Liver (tissue), 9 donors: ENCODE data around the gene CDH20. TPM values are rescaled to one million over a fixed set of nuclear protein-coding genes. Genes with fewer than 3 reads are reported as not detected.

Source experiments
- DNase-seq: peaks from one replicate; pipeline ENCODE4 v3.0.0-alpha.2; 2017; ENCODE audit warnings: low spot score
- H3K27ac ChIP-seq, 2 donors: one replicate each; pipeline ENCODE4 v1.7.0; 2013; ENCODE audit warnings: inconsistent platforms in 2 of 2, low read length in 2 of 2, control low read depth in 1 of 2, low read depth in 1 of 2, mild to moderate bottlenecking in 1 of 2
- H3K27me3 ChIP-seq, 4 donors: one replicate each; pipeline versions ENCODE4 v1.6.1 to v1.7.0; 2013; ENCODE audit warnings: low read length in 3 of 4, inconsistent platforms in 1 of 4, mild to moderate bottlenecking in 1 of 4, moderate library complexity in 1 of 4; ENCODE audit not compliant: control insufficient read depth in 4 of 4, insufficient read depth in 4 of 4
- H3K36me3 ChIP-seq, 4 donors: one replicate each; pipeline versions ENCODE4 v1.6.1 to v1.7.0; 2013; ENCODE audit warnings: low read length in 3 of 4, mild to moderate bottlenecking in 3 of 4, low read depth in 1 of 4, moderate library complexity in 1 of 4; ENCODE audit not compliant: control insufficient read depth in 4 of 4, insufficient read depth in 3 of 4
- H3K4me1 ChIP-seq, 4 donors: one replicate each; pipeline versions ENCODE4 v1.6.1 to v1.7.0; 2013; ENCODE audit warnings: low read length in 3 of 4, mild to moderate bottlenecking in 3 of 4, moderate library complexity in 1 of 4; ENCODE audit not compliant: control insufficient read depth in 4 of 4, insufficient read depth in 4 of 4
- H3K4me3 ChIP-seq, 3 donors: one replicate each; pipeline versions ENCODE4 v1.6.1 to v1.7.0; 2013; ENCODE audit warnings: low read length in 3 of 3, control low read depth in 1 of 3, low read depth in 1 of 3, mild to moderate bottlenecking in 1 of 3
- H3K9ac ChIP-seq, 2 donors: one replicate each; pipeline ENCODE4 v1.7.0; 2013; ENCODE audit warnings: low read length in 2 of 2, mild to moderate bottlenecking in 2 of 2, moderate library complexity in 2 of 2, control low read depth in 1 of 2, low read depth in 1 of 2
- H3K9me3 ChIP-seq, 4 donors: one replicate each; pipeline versions ENCODE4 v1.6.1 to v1.7.0; 2013; ENCODE audit warnings: low read length in 3 of 4; ENCODE audit not compliant: control insufficient read depth in 4 of 4
- EGR1 ChIP-seq, 2 donors: IDR thresholded peaks; 2 replicates each; pipeline ENCODE4 v1.6.1; 2016 to 2018; ENCODE audit warnings: antibody characterized with exemption in 2 of 2, low read depth in 2 of 2
- FOXA1 ChIP-seq: IDR thresholded peaks from 2 replicates; pipeline ENCODE4 v1.6.1; 2016; ENCODE audit warnings: antibody characterized with exemption
- FOXA2 ChIP-seq: IDR thresholded peaks from 2 replicates; pipeline ENCODE4 v1.6.1; 2016; ENCODE audit warnings: antibody characterized with exemption
- GABPA ChIP-seq, 2 donors: IDR thresholded peaks in 1 of 2; conservative IDR thresholded peaks in 1 of 2; 2 replicates each; pipeline ENCODE4 v1.6.1; 2016; ENCODE audit warnings: antibody characterized with exemption in 2 of 2, mild to moderate bottlenecking in 1 of 2, moderate library complexity in 1 of 2
- HNF4A ChIP-seq, 2 donors: conservative IDR thresholded peaks; 2 replicates each; pipeline ENCODE4 v1.6.1; 2016; ENCODE audit warnings: antibody characterized with exemption in 2 of 2, mild to moderate bottlenecking in 2 of 2
- HNF4G ChIP-seq: IDR thresholded peaks from 2 replicates; pipeline ENCODE4 v1.6.1; 2016; ENCODE audit warnings: antibody characterized with exemption
- JUND ChIP-seq, 2 donors: IDR thresholded peaks; 2 replicates each; pipeline ENCODE4 v1.6.1; 2016; ENCODE audit warnings: antibody characterized with exemption in 2 of 2
- NR2F2 ChIP-seq: IDR thresholded peaks from 2 replicates; pipeline ENCODE4 v1.6.1; 2016; ENCODE audit warnings: antibody characterized with exemption
- RAD21 ChIP-seq, 2 donors: IDR thresholded peaks; 2 replicates each; pipeline ENCODE4 v1.6.1; 2016; ENCODE audit warnings: antibody characterized with exemption in 2 of 2, mild to moderate bottlenecking in 2 of 2
- RXRA ChIP-seq, 2 donors: IDR thresholded peaks; 2 replicates each; pipeline ENCODE4 v1.6.1; 2017 to 2018; ENCODE audit warnings: antibody characterized with exemption in 2 of 2, mild to moderate bottlenecking in 1 of 2
- SP1 ChIP-seq: IDR thresholded peaks from 2 replicates; pipeline ENCODE4 v1.6.1; 2018; ENCODE audit warnings: antibody characterized with exemption, mild to moderate bottlenecking
- TAF1 ChIP-seq: conservative IDR thresholded peaks from 2 replicates; pipeline ENCODE4 v1.6.1; 2016; ENCODE audit warnings: antibody characterized with exemption, mild to moderate bottlenecking
- YY1 ChIP-seq: IDR thresholded peaks from 2 replicates; pipeline ENCODE4 v1.6.1; 2016; ENCODE audit warnings: antibody characterized with exemption, mild to moderate bottlenecking
- WGBS: extraction: QIAGEN DNeasy Blood & Tissue Kit; methylation state at CpG from one replicate; pipeline ENCODE4 v1.1.7; 2013; 5-methylcytosine and 5-hydroxymethylcytosine counted together
- polyA plus RNA-seq, 2 donors: library from polyadenylated mRNA; stranded (reverse) in 1 of 2; unstranded in 1 of 2; fragments of 200-250 nt in 1 of 2; fragments of >200 nt in 1 of 2; fragmentation: Nextera tagmentation in 1 of 2; extraction: Ambion mirVana in 1 of 2; gene quantifications; one replicate each; pipeline versions ENCODE4 v1.2.1 to v1.2.3, GENCODE V29; 2013 to 2015
- total RNA-seq, 2 donors: library from RNA; depleted of rRNA; stranded (reverse); fragments of >200 nt; gene quantifications; one replicate each; pipeline ENCODE4 v1.2.3, GENCODE V29; 2014
- TF ChIP-seq, protein P1 (sequence below): IDR thresholded peaks from 2 replicates; pipeline ENCODE4 v1.6.1; 2016; ENCODE audit warnings: antibody characterized with exemption, mild to moderate bottlenecking
- TF ChIP-seq, protein P2 (sequence below): fragments of 150-350 bp; IDR thresholded peaks from 2 replicates; pipeline ENCODE4 v1.5.1; 2017; ENCODE audit warnings: improper control_type of control experiment, low read depth, low read length; ENCODE audit not compliant: missing input control
- TF ChIP-seq, protein P3 (sequence below): IDR thresholded peaks from 2 replicates; pipeline ENCODE4 v1.6.1; 2016; ENCODE audit warnings: antibody characterized with exemption
- TF ChIP-seq, protein P4 (sequence below): IDR thresholded peaks from 2 replicates; pipeline ENCODE4 v1.6.1; 2016; ENCODE audit warnings: antibody characterized with exemption
- TF ChIP-seq, protein P5 (sequence below): IDR thresholded peaks from 2 replicates; pipeline ENCODE4 v1.6.1; 2016; ENCODE audit warnings: antibody characterized with exemption
- donor health status: healthy.
- donor health status: healthy.
- donor health status: healthy.
- donor health status: healthy.
- donor health status: healthy.

The CDH20 gene
- total and polyA plus RNA-seq, 4 donors, result 0.08 to 0.11 (median 0.09) TPM; not detected in 1

DNA sequence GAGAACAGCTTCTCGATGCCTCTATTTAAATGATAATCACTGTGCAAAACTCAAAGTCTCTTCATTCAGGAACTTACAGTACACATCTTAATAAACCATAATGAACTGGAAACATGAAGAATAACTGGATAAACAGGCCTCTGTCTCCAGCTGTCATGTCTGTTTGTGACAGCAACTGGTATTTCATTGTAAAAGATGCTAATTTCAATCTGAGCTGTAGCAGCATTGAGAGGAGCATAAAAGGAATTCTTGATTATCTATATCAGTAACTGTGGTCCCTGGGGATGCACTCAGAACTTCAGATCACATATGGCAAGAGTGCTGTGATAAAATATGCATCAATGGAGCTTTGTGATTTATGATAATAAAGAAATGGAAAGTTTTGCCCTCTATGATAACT is 18.8 kb downstream of the CDH20 start:
- H3K9me3 ChIP-seq, result no peaks in the 10 kb centered on the region
- TF ChIP-seq HNF4A (conservative IDR thresholded peaks at IDR 0.05) (no peak), JUND (IDR thresholded peaks at IDR 0.05) (no peak), GABPA (IDR thresholded peaks at IDR 0.05 in 1 of 2, conservative IDR thresholded peaks at IDR 0.05 in 1 of 2) (no peak), RXRA (IDR thresholded peaks at IDR 0.05) (no peak), FOXA2 (no peak), YY1 (no peak), RAD21 (IDR thresholded peaks at IDR 0.05) (no peak), EGR1 (IDR thresholded peaks at IDR 0.05; ENCODE audit: low read depth in 2 of 2) (no peak), FOXA1 (no peak), SP1 (no peak), NR2F2 (no peak)
- TF ChIP-seq, protein P1, sequence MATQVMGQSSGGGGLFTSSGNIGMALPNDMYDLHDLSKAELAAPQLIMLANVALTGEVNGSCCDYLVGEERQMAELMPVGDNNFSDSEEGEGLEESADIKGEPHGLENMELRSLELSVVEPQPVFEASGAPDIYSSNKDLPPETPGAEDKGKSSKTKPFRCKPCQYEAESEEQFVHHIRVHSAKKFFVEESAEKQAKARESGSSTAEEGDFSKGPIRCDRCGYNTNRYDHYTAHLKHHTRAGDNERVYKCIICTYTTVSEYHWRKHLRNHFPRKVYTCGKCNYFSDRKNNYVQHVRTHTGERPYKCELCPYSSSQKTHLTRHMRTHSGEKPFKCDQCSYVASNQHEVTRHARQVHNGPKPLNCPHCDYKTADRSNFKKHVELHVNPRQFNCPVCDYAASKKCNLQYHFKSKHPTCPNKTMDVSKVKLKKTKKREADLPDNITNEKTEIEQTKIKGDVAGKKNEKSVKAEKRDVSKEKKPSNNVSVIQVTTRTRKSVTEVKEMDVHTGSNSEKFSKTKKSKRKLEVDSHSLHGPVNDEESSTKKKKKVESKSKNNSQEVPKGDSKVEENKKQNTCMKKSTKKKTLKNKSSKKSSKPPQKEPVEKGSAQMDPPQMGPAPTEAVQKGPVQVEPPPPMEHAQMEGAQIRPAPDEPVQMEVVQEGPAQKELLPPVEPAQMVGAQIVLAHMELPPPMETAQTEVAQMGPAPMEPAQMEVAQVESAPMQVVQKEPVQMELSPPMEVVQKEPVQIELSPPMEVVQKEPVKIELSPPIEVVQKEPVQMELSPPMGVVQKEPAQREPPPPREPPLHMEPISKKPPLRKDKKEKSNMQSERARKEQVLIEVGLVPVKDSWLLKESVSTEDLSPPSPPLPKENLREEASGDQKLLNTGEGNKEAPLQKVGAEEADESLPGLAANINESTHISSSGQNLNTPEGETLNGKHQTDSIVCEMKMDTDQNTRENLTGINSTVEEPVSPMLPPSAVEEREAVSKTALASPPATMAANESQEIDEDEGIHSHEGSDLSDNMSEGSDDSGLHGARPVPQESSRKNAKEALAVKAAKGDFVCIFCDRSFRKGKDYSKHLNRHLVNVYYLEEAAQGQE, result no peak
- TF ChIP-seq, protein P2, sequence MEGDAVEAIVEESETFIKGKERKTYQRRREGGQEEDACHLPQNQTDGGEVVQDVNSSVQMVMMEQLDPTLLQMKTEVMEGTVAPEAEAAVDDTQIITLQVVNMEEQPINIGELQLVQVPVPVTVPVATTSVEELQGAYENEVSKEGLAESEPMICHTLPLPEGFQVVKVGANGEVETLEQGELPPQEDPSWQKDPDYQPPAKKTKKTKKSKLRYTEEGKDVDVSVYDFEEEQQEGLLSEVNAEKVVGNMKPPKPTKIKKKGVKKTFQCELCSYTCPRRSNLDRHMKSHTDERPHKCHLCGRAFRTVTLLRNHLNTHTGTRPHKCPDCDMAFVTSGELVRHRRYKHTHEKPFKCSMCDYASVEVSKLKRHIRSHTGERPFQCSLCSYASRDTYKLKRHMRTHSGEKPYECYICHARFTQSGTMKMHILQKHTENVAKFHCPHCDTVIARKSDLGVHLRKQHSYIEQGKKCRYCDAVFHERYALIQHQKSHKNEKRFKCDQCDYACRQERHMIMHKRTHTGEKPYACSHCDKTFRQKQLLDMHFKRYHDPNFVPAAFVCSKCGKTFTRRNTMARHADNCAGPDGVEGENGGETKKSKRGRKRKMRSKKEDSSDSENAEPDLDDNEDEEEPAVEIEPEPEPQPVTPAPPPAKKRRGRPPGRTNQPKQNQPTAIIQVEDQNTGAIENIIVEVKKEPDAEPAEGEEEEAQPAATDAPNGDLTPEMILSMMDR, result no peak
- TF ChIP-seq, protein P3, sequence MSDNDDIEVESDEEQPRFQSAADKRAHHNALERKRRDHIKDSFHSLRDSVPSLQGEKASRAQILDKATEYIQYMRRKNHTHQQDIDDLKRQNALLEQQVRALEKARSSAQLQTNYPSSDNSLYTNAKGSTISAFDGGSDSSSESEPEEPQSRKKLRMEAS, result no peak
- no peaks in the 10 kb centered on the region for H3K4me1 ChIP-seq
- H3K4me3 ChIP-seq, result no peak overlapping the region
- H3K27me3 ChIP-seq, result peaks cover 0 to 2% (median 0%) of the 10 kb centered on the region in 4 donors
- no peak overlapping the region for H3K27ac ChIP-seq
- whole genome bisulfite sequencing, result 85% methylated on average over 1 of the region's 1 CpG
- H3K9ac ChIP-seq, result no peak overlapping the region
- no peak for DNase-seq
- H3K36me3 ChIP-seq, result no peaks in the 10 kb centered on the region

DNA sequence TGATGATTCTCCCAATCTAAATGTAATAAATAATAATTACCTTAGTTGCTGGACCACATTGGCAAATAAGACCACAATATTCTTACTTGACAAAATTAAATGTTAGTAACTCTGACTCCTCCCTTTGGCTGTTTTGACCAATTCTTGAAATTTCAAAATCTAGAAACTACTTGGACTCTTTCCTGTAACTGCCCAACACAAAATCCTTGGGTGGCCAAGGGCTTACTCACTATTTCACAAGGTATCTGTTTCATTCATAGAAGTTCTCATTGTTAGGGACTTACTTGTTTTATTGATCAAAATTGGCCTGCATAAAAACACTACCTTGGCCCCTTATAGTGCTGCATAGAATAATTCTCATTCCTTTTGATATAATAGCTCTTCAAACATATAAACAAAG is 19.4 kb downstream of the CDH20 start:
- no peak overlapping the region for H3K4me3 ChIP-seq
- H3K27ac ChIP-seq, result no peak overlapping the region
- DNase-seq, result no peak
- H3K27me3 ChIP-seq, result peaks cover 0 to 2% (median 0%) of the 10 kb centered on the region in 4 donors
- no peak overlapping the region for H3K9ac ChIP-seq
- H3K4me1 ChIP-seq, result no peaks in the 10 kb centered on the region
- H3K36me3 ChIP-seq, result no peaks in the 10 kb centered on the region
- no peaks in the 10 kb centered on the region for H3K9me3 ChIP-seq
- TF ChIP-seq, protein P2, result no peak
- TF ChIP-seq HNF4G (no peak), JUND (IDR thresholded peaks at IDR 0.05) (no peak), FOXA1 (no peak), GABPA (IDR thresholded peaks at IDR 0.05 in 1 of 2, conservative IDR thresholded peaks at IDR 0.05 in 1 of 2) (no peak), TAF1 (no peak), HNF4A (conservative IDR thresholded peaks at IDR 0.05) (no peak), RAD21 (IDR thresholded peaks at IDR 0.05) (no peak), EGR1 (IDR thresholded peaks at IDR 0.05; ENCODE audit: low read depth in 2 of 2) (no peak), FOXA2 (no peak), YY1 (no peak)
- TF ChIP-seq, protein P4, sequence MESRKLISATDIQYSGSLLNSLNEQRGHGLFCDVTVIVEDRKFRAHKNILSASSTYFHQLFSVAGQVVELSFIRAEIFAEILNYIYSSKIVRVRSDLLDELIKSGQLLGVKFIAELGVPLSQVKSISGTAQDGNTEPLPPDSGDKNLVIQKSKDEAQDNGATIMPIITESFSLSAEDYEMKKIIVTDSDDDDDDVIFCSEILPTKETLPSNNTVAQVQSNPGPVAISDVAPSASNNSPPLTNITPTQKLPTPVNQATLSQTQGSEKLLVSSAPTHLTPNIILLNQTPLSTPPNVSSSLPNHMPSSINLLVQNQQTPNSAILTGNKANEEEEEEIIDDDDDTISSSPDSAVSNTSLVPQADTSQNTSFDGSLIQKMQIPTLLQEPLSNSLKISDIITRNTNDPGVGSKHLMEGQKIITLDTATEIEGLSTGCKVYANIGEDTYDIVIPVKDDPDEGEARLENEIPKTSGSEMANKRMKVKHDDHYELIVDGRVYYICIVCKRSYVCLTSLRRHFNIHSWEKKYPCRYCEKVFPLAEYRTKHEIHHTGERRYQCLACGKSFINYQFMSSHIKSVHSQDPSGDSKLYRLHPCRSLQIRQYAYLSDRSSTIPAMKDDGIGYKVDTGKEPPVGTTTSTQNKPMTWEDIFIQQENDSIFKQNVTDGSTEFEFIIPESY, result no peak
- TF ChIP-seq, protein P3, result no peak
- TF ChIP-seq, protein P5, sequence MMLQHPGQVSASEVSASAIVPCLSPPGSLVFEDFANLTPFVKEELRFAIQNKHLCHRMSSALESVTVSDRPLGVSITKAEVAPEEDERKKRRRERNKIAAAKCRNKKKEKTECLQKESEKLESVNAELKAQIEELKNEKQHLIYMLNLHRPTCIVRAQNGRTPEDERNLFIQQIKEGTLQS, result no peak
